A549 (cell line): ENCODE measurements around the gene CAVIN3. TPM values are rescaled to one million over a fixed set of nuclear protein-coding genes. Genes with fewer than 3 reads are reported as not detected.
A peak's percentile ranks its signal among the peaks of the same experiment; 100 is the strongest.

Source experiments
- ATAC-seq, 2 experiments: fragments of 200-7000 bp in 1 of 2; fragments of >200 bp in 1 of 2; cut with Nextera tagmentation in 1 of 2; cut with Tn5 transposase in 1 of 2; 3 replicates each; pipeline versions ENCODE4 v1.8.0 to v1.9.1; 2018 to 2020; ENCODE audit warnings: mild to moderate bottlenecking in 1 of 2, moderate library complexity in 1 of 2
- CTCF ChIA-PET: fragments of 300-600 bp; sonication (Branson Sonifier 250); formaldehyde crosslinking; extraction: SDS; loops from one replicate; lab custom pipeline; 2021; ENCODE audit warnings: antibody characterized with exemption, inconsistent platforms; lab: Yijun Ruan, JAX
- POLR2A ChIA-PET: fragments of 350-600 bp; formaldehyde crosslinking; extraction: SDS; loops from one replicate; lab custom pipeline; 2021; ENCODE audit warnings: antibody characterized with exemption, inconsistent platforms; lab: Yijun Ruan, JAX
- DNase-seq, 2 experiments: peaks; one replicate each; pipeline versions ENCODE4 v3.0.0 to v3.0.0-alpha.2; 2011 to 2016; ENCODE audit warnings: low read depth in 1 of 2, low spot score in 1 of 2
- FAIRE-seq: peaks from 2 replicates; lab custom pipeline; 2011; peaks lifted over from hg19 to GRCh38; lab: Jason Lieb, UNC
- H3K27ac ChIP-seq, 2 experiments: fragments of >200 bp; sonication (Bioruptor Twin); formaldehyde crosslinking; 3 replicates each; pipeline ENCODE4 v1.5.1; 2016 to 2017
- H3K4me1 ChIP-seq: fragments of >200 bp; sonication (Bioruptor Twin); formaldehyde crosslinking; 3 replicates; pipeline ENCODE4 v1.6.1; 2016
- H3K4me2 ChIP-seq: fragments of >200 bp; sonication (Bioruptor Twin); formaldehyde crosslinking; 3 replicates; pipeline ENCODE4 v1.6.1; 2016
- H3K4me3 ChIP-seq: fragments of >200 bp; sonication (Bioruptor Twin); formaldehyde crosslinking; 3 replicates; pipeline ENCODE4 v1.5.1; 2016
- H3K9me3 ChIP-seq: fragments of >200 bp; sonication (Bioruptor Twin); formaldehyde crosslinking; 3 replicates; pipeline ENCODE4 v1.6.1; 2016
- CBX2 ChIP-seq: fragments of 200-600 bp; sonication (generic); IDR thresholded peaks from 2 replicates; pipeline ENCODE4 v1.6.1; 2016; ENCODE audit warnings: low read depth, mild to moderate bottlenecking, borderline replicate concordance
- CTCF ChIP-seq: fragments of >200 bp; sonication (Bioruptor Twin); formaldehyde crosslinking; IDR thresholded peaks from 3 replicates; pipeline ENCODE4 v1.5.1; 2016
- E2F6 ChIP-seq: IDR thresholded peaks from 2 replicates; pipeline ENCODE4 v1.6.1; 2012; ENCODE audit warnings: low read depth, borderline replicate concordance
- EP300 ChIP-seq, 2 experiments: fragments of >200 bp; sonication (Bioruptor Twin); formaldehyde crosslinking; IDR thresholded peaks; 2 replicates in 1 of 2; 3 replicates in 1 of 2; pipeline ENCODE4 v1.6.1; 2016 to 2017
- ESRRA ChIP-seq: fragments of 150-350 bp; IDR thresholded peaks from 2 replicates; pipeline ENCODE4 v1.6.1; 2014; ENCODE audit warnings: mild to moderate bottlenecking, low read length, borderline replicate concordance
- FOSB ChIP-seq: fragments of 250-450 bp; sonication (Bioruptor Pico); IDR thresholded peaks from 2 replicates; pipeline ENCODE4 v1.5.0; 2020; ENCODE audit warnings: mild to moderate bottlenecking, moderate library complexity
- FOXS1 ChIP-seq: fragments of 250-450 bp; sonication (Bioruptor Pico); IDR thresholded peaks from 2 replicates; pipeline ENCODE4 v1.5.0; 2020; ENCODE audit warnings: mild to moderate bottlenecking, moderate library complexity
- GATA3 ChIP-seq: IDR thresholded peaks from 2 replicates; pipeline ENCODE4 v1.6.1; 2012; ENCODE audit warnings: borderline replicate concordance
- HES2 ChIP-seq: fragments of >200 bp; sonication (Bioruptor Twin); formaldehyde crosslinking; IDR thresholded peaks from 2 replicates; pipeline ENCODE4 v1.6.1; 2016
- HEYL ChIP-seq: fragments of 250-450 bp; sonication (Bioruptor Pico); IDR thresholded peaks from 2 replicates; pipeline ENCODE4 v1.8.0; 2021; ENCODE audit warnings: mild to moderate bottlenecking, moderate library complexity
- HMGXB4 ChIP-seq: fragments of 250-450 bp; sonication (Bioruptor Pico); IDR thresholded peaks from 2 replicates; pipeline ENCODE4 v1.5.0; 2021; ENCODE audit warnings: mild to moderate bottlenecking, moderate library complexity, borderline replicate concordance
- HOXA7 ChIP-seq: fragments of 250-450 bp; sonication (Bioruptor Pico); IDR thresholded peaks from 2 replicates; pipeline ENCODE4 v1.5.0; 2020; ENCODE audit warnings: mild to moderate bottlenecking, moderate library complexity
- HOXB5 ChIP-seq: fragments of 250-450 bp; sonication (Bioruptor Pico); IDR thresholded peaks from 2 replicates; pipeline ENCODE4 v1.5.0; 2020; ENCODE audit warnings: mild to moderate bottlenecking, moderate library complexity
- JUNB ChIP-seq: fragments of >200 bp; sonication (Bioruptor Twin); formaldehyde crosslinking; IDR thresholded peaks from 2 replicates; pipeline ENCODE4 v1.6.1; 2016
- KDM5A ChIP-seq: fragments of 200-600 bp; sonication (generic); IDR thresholded peaks from 2 replicates; pipeline ENCODE4 v1.6.1; 2016; ENCODE audit warnings: antibody characterized with exemption, mild to moderate bottlenecking
- MAZ ChIP-seq: fragments of 150-350 bp; IDR thresholded peaks from 2 replicates; pipeline ENCODE4 v1.6.1; 2014; ENCODE audit warnings: antibody characterized with exemption, low read depth, low read length, borderline replicate concordance
- NFE2L2 ChIP-seq: fragments of 150-350 bp; conservative IDR thresholded peaks from 2 replicates; pipeline ENCODE4 v1.6.1; 2014; ENCODE audit warnings: low read length
- NPAS2 ChIP-seq: fragments of 250-450 bp; sonication (Bioruptor Pico); IDR thresholded peaks from 2 replicates; pipeline ENCODE4 v1.8.0; 2022; ENCODE audit warnings: mild to moderate bottlenecking, moderate library complexity, borderline replicate concordance
- NR3C1 ChIP-seq: fragments of >200 bp; sonication (Bioruptor Twin); formaldehyde crosslinking; IDR thresholded peaks from 3 replicates; pipeline ENCODE4 v1.6.1; 2017
- PHF8 ChIP-seq: fragments of 200-600 bp; sonication (generic); IDR thresholded peaks from 2 replicates; pipeline ENCODE4 v1.6.1; 2016; ENCODE audit warnings: low read depth, mild to moderate bottlenecking, antibody characterized with exemption, moderate library complexity, borderline replicate concordance
- POLR2A ChIP-seq: IDR thresholded peaks from 2 replicates; pipeline ENCODE4 v1.6.1; 2012; ENCODE audit warnings: mild to moderate bottlenecking, low read length
- POLR2AphosphoS2 ChIP-seq: conservative IDR thresholded peaks from 2 replicates; pipeline ENCODE4 v1.6.1; 2012; ENCODE audit warnings: low read length, improper control_type of control experiment, inconsistent platforms
- RARB ChIP-seq: fragments of 250-450 bp; sonication (Bioruptor Pico); IDR thresholded peaks from 2 replicates; pipeline ENCODE4 v1.8.0; 2021; ENCODE audit warnings: mild to moderate bottlenecking, moderate library complexity
- SREBF2 ChIP-seq: fragments of 450-650 bp; IDR thresholded peaks from 2 replicates; pipeline ENCODE4 v1.6.1; 2014; ENCODE audit warnings: mild to moderate bottlenecking, moderate library complexity
- TP53 ChIP-seq: fragments of 250-450 bp; sonication (Bioruptor Pico); IDR thresholded peaks from 2 replicates; pipeline ENCODE4 v1.5.0; 2021; ENCODE audit warnings: mild to moderate bottlenecking, moderate library complexity
- ZC3H11A ChIP-seq: fragments of 450-650 bp; IDR thresholded peaks from 2 replicates; pipeline ENCODE4 v1.6.1; 2014; ENCODE audit warnings: antibody characterized with exemption, mild to moderate bottlenecking
- ZNF302 ChIP-seq: fragments of 250-450 bp; sonication (Bioruptor Pico); IDR thresholded peaks from 2 replicates; pipeline ENCODE4 v1.9.0; 2021; ENCODE audit warnings: inconsistent platforms, mild to moderate bottlenecking, moderate library complexity
- ZSCAN20 ChIP-seq: fragments of 250-450 bp; sonication (Bioruptor Pico); IDR thresholded peaks from 2 replicates; pipeline ENCODE4 v1.8.0; 2022; ENCODE audit warnings: mild to moderate bottlenecking, moderate library complexity
- WGBS: methylation state at CpG from one replicate; pipeline ENCODE4 v1.1.6; 2017; ENCODE audit errors: missing lambda C conversion rate; 5-methylcytosine and 5-hydroxymethylcytosine counted together
- polyA plus RNA-seq, 4 experiments: library from polyadenylated mRNA; depleted of rRNA in 3 of 4; stranded (reverse); fragments of >200 nt; fragmentation: RNase III in 1 of 4; extraction: RNeasy Plus Mini Kit Qiagen cat#74134 plus additional on column Dnase treatment in 1 of 4; gene quantifications; 2 replicates in 3 of 4; 3 replicates in 1 of 4; pipeline ENCODE4 v1.2.3, GENCODE V29; 2011 to 2017

Gene CAVIN3
- polyA plus RNA-seq, 2 of the 4 experiments (the other 2 are of a cell fraction): 6.0 to 26.7 TPM

GRCh38 chr11:6312106-6312505 lies 8.2 kb downstream of the CAVIN3 start:
- H3K4me3 ChIP-seq: no peak overlapping the region
- FAIRE-seq (no peak), ATAC-seq (no peak), DNase-seq (no peak)
- no peak overlapping the region for H3K27ac ChIP-seq
- POLR2A ChIA-PET: no interaction called here
- no peaks in the 10 kb centered on the region for H3K4me1 ChIP-seq
- no peaks in the 10 kb centered on the region for H3K9me3 ChIP-seq
- CTCF ChIA-PET: interaction anchor here (0.6 to 2.6 kb wide), 4 partner anchors 13 to 109 kb away, joined by 3 to 12 read pairs (median 4); no protein-coding TSS in a partner anchor
- H3K4me2 ChIP-seq: no peak overlapping the region
- WGBS: 46% methylated on average over 3 of the region's 3 CpGs
- no peak for TF ChIP-seq FOSB (CRISPR knock-in tag)
- no peak for TF ChIP-seq POLR2AphosphoS2
- no peak for TF ChIP-seq RARB (CRISPR knock-in tag)
- no peak for TF ChIP-seq ZC3H11A
- TF ChIP-seq FOXS1: no peak
- no peak for TF ChIP-seq HMGXB4 (CRISPR knock-in tag)
- no peak for TF ChIP-seq ZNF302
- TF ChIP-seq HOXA7 (CRISPR knock-in tag): no peak

- 34% methylated on average over 8 of the region's 8 CpGs for WGBS
- no peak for TF ChIP-seq PHF8
- no peak for TF ChIP-seq HEYL (CRISPR knock-in tag)
- no peak for TF ChIP-seq HES2
- TF ChIP-seq HMGXB4 (CRISPR knock-in tag): no peak
- no peak for TF ChIP-seq NPAS2 (CRISPR knock-in tag)
- TF ChIP-seq E2F6: no peak
- no peak for TF ChIP-seq NR3C1
- TF ChIP-seq HOXB5 (CRISPR knock-in tag): no peak
- TF ChIP-seq POLR2A: no peak
- no peak for TF ChIP-seq MAZ
Observed at GRCh38 chr11:6307876-6308275, 12.4 kb downstream of the CAVIN3 start.

GRCh38 chr11:6305297-6305696 lies 15.0 kb downstream of the CAVIN3 start:
- CTCF ChIA-PET: interaction anchor here (1.4 to 2.9 kb wide), 6 partner anchors 9 to 282 kb away, joined by 4 to 15 read pairs (median 7); no protein-coding TSS in a partner anchor
- DNase-seq: no peak
- Histone ChIP-seq H3K4me3 (no peak overlapping the region), H3K4me2 (no peak overlapping the region), H3K27ac (no peak overlapping the region), H3K9me3 (no peaks in the 10 kb centered on the region), H3K4me1 (no peaks in the 10 kb centered on the region)
- POLR2A ChIA-PET: no interaction called here
- ATAC-seq: no peak
- WGBS: 55% methylated on average over 4 of the region's 4 CpGs
- FAIRE-seq: no peak
- no peak for TF ChIP-seq POLR2AphosphoS2
- TF ChIP-seq SREBF2: no peak
- no peak for TF ChIP-seq EP300 (IDR thresholded peaks at IDR 0.05)
- no peak for TF ChIP-seq RARB (CRISPR knock-in tag)
- no peak for TF ChIP-seq E2F6
- no peak for TF ChIP-seq HOXB5 (CRISPR knock-in tag)
- no peak for TF ChIP-seq NFE2L2
- no peak for TF ChIP-seq TP53 (CRISPR knock-in tag)
- TF ChIP-seq MAZ: no peak
- no peak for TF ChIP-seq JUNB
- no peak for TF ChIP-seq GATA3
- no peak for TF ChIP-seq ZSCAN20
- no peak for TF ChIP-seq CBX2
- no peak for TF ChIP-seq KDM5A
- no peak for TF ChIP-seq ESRRA
- no peak for TF ChIP-seq POLR2A
- no peak for TF ChIP-seq CTCF
- no peak for TF ChIP-seq HOXA7 (CRISPR knock-in tag)

More at GRCh38 chr11:6307876-6308275, 12.4 kb downstream of the CAVIN3 start:
- no peaks in the 10 kb centered on the region for H3K4me1 ChIP-seq
- no peak for FAIRE-seq
- DNase-seq: no peak
- H3K9me3 ChIP-seq: no peaks in the 10 kb centered on the region
- POLR2A ChIA-PET: no interaction called here
- CTCF ChIA-PET: interaction anchor here (0.8 to 2.5 kb wide), 6 partner anchors 8 to 282 kb away, joined by 3 to 15 read pairs (median 6); no protein-coding TSS in a partner anchor
- no peak overlapping the region for H3K4me2 ChIP-seq
- ATAC-seq: peak; percentile 43 to 53; a peak in 4 of 6 replicates
- H3K4me3 ChIP-seq: no peak overlapping the region
- no peak overlapping the region for H3K27ac ChIP-seq
